Testis (tissue), 3 donors: Measurements from ENCODE around the gene KCNAB3. TPM values are rescaled to one million over a fixed set of nuclear protein-coding genes. Genes with fewer than 3 reads are reported as not detected.

Experiments used
- DNase-seq: peaks from one replicate; pipeline ENCODE4 v3.0.0-alpha.2; 2019
- H3K27ac ChIP-seq, 2 donors: fragments of 200-600 bp; sonication (generic); one replicate each; pipeline ENCODE4 v1.5.1; 2019
- H3K27me3 ChIP-seq: fragments of 200-600 bp; sonication (generic); one replicate; pipeline ENCODE4 v1.5.1; 2019
- H3K36me3 ChIP-seq: fragments of 200-600 bp; sonication (generic); one replicate; pipeline ENCODE4 v1.5.1; 2017; ENCODE audit warnings: low read depth; ENCODE audit errors: missing control alignments
- H3K4me1 ChIP-seq: fragments of 200-600 bp; sonication (generic); one replicate; pipeline ENCODE4 v1.5.1; 2019
- H3K4me3 ChIP-seq, 2 donors: fragments of 200-600 bp; sonication (generic); one replicate each; pipeline ENCODE4 v1.5.1; 2017 to 2019
- H3K9me3 ChIP-seq: fragments of 200-600 bp; sonication (generic); one replicate; pipeline ENCODE4 v1.5.1; 2017
- POLR2A ChIP-seq: fragments of 450-650 bp; IDR thresholded peaks from one replicate; pipeline ENCODE4 v1.6.1; 2017; ENCODE audit warnings: antibody characterized with exemption, mild to moderate bottlenecking, moderate library complexity
- WGBS, 2 donors: methylation state at CpG; one replicate each; pipeline ENCODE4 v1.1.5; 2018; 5-methylcytosine and 5-hydroxymethylcytosine counted together
- intact Hi-C: fragments of 100-400 bp; cut with DNase I; formaldehyde crosslinking; loops from one replicate; pipeline ENCODE4 v1.15.1; 2023; ENCODE audit warnings: low total_unique reads
- polyA plus RNA-seq: library from polyadenylated mRNA; stranded (reverse); fragments of 350-450 nt; fragmentation: Illumina TruSeq; extraction: RNeasy Lipid Tissue Mini Kit (QIAGEN cat#74804); gene quantifications from one replicate; pipeline ENCODE4 v1.2.3, GENCODE V29; 2014; ENCODE audit warnings: low read depth, low replicate concordance; ENCODE audit not compliant: insufficient read depth
- total RNA-seq, 2 donors: library from RNA; depleted of rRNA; stranded (reverse); fragments of >200 nt; gene quantifications; one replicate each; pipeline ENCODE4 v1.2.3, GENCODE V29; 2016
- TF ChIP-seq, protein P1 (sequence below), 3 experiments: fragments of 450-650 bp in 2 of 3; fragments of 200-600 bp in 1 of 3; sonication (generic) in 1 of 3; IDR thresholded peaks; one replicate each; pipeline ENCODE4 v1.5.1; 2016 to 2019; ENCODE audit warnings: antibody characterized with exemption in 3 of 3, mild to moderate bottlenecking in 2 of 3, moderate library complexity in 1 of 3

The KCNAB3 gene
- total and polyA plus RNA-seq, 3 donors from 2014 or later, result 3.3 to 5.2 (median 4.3) TPM

DNA sequence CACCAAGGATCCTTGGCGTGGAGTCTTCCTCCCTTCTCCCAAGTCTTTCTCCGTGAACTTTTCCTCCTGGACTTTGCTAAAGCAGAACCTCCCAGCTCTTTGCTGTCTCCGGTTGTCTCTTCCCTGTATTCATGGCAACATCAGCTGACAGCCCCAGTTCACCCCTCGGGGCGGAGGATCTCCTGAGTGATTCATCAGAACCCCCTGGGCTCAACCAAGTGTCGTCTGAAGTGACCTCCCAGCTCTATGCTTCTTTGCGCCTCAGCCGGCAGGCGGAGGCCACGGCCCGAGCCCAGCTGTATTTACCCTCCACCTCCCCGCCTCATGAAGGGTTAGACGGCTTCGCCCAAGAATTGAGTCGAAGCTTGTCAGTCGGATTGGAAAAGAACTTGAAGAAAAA is 3.3 kb upstream of the KCNAB3 start:
- intact Hi-C loops, result no loop called here

DNA sequence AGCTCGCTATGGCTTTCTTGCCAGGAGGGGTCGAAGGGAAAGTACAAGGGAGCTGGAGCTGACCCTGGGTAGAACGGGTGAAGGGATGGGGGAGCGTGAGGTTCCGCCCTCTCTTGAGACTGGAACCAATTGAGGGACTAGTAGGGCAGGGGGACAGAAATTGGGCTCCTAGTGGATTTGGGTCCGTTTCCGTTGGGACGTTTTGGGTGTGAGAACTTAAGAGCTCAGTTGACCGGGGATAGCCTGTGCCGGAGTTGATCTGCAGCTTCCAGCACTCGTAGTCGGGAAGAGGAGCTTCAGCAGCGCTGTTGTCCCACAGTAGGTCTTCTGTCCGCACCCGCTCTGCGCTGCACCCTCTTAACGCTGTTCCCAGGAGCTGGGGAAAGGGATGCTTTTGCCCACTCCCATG is 2.8 kb upstream of the KCNAB3 start:
- Histone ChIP-seq H3K27ac (peak overlapping the region; percentile 15 to 79), H3K27me3 (no peaks in the 10 kb centered on the region), H3K9me3 (no peaks in the 10 kb centered on the region), H3K4me1 (peaks cover 22% of the 10 kb centered on the region), H3K36me3 (no peaks in the 10 kb centered on the region), H3K4me3 (peak overlapping the region; percentile 78 to 86)
- intact Hi-C loops, result no loop called here
- TF ChIP-seq, protein P1, sequence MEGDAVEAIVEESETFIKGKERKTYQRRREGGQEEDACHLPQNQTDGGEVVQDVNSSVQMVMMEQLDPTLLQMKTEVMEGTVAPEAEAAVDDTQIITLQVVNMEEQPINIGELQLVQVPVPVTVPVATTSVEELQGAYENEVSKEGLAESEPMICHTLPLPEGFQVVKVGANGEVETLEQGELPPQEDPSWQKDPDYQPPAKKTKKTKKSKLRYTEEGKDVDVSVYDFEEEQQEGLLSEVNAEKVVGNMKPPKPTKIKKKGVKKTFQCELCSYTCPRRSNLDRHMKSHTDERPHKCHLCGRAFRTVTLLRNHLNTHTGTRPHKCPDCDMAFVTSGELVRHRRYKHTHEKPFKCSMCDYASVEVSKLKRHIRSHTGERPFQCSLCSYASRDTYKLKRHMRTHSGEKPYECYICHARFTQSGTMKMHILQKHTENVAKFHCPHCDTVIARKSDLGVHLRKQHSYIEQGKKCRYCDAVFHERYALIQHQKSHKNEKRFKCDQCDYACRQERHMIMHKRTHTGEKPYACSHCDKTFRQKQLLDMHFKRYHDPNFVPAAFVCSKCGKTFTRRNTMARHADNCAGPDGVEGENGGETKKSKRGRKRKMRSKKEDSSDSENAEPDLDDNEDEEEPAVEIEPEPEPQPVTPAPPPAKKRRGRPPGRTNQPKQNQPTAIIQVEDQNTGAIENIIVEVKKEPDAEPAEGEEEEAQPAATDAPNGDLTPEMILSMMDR (IDR thresholded peaks at IDR 0.05), result no peak
- TF ChIP-seq POLR2A, result no peak
- WGBS, 2 donors, result 0 to 1% methylated on average over 14 to 17 of the region's 17 CpGs
- DNase-seq, result peak; percentile 47

More for the DNA sequence above, 3.3 kb upstream of the KCNAB3 start:
- no peaks in the 10 kb centered on the region for H3K9me3 ChIP-seq
- peak overlapping the region in 1 of 2 donors; percentile 79 for H3K27ac ChIP-seq
- H3K27me3 ChIP-seq, result no peaks in the 10 kb centered on the region
- 8 to 10% methylated on average over 16 of the region's 16 CpGs for WGBS, 2 donors
- peaks cover 22% of the 10 kb centered on the region for H3K4me1 ChIP-seq
- DNase-seq, result no peak
- H3K36me3 ChIP-seq, result no peaks in the 10 kb centered on the region
- no peak for TF ChIP-seq POLR2A
- TF ChIP-seq, protein P1 (IDR thresholded peaks at IDR 0.05), result no peak
- H3K4me3 ChIP-seq, result peak overlapping the region; percentile 78 to 86

DNA sequence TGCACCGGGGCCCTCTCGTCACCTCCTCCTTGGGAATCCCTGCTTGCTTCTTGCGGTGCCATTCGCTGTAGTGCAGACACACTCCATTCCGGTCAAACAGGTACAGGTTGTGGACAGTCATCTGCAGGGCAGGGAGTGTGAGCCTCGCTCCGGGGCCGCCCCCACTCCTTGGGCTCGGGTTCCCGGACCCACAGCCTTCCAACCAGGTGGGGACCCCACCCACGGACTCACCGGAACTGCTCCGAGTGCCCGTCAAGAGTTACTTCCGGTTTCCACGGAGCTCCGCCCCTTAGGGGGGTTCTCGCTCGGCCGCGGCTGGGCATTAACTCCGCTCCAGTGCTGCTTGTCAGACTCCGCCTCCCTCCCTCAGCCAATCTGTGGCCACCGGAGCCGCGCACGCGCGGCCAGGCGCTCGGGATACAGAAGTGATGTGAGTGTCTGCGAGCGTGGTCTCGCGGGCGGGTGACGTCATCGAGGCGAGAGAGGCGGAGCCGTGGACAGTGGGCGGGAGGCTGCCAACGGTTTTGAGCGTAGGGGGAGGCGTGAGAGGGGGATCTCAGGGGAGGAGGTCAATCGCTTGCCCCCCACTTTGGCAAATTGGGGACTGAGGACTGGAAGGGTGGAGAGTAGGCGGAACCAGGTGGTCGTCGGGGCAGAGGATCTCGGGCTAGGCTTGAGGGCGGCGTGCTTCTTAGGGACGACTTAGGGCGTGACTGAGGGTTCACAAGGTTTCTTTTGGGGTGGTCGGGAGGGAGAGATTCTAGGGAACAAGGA is 2.2 kb upstream of the KCNAB3 start, which contains the start of the genes CNTROB and TRAPPC1:
Gene CNTROB (plus strand): TSS at position 498 of the 774 bp plus-strand sequence. CDS start 874 bp downstream, outside the sequence.
Gene TRAPPC1 (minus strand): TSS at position 238 of the 774 bp plus-strand sequence. CDS start 117 bp downstream, at position 121.
- peak; percentile 100 for DNase-seq
- intact Hi-C loops, result no loop called here

DNA sequence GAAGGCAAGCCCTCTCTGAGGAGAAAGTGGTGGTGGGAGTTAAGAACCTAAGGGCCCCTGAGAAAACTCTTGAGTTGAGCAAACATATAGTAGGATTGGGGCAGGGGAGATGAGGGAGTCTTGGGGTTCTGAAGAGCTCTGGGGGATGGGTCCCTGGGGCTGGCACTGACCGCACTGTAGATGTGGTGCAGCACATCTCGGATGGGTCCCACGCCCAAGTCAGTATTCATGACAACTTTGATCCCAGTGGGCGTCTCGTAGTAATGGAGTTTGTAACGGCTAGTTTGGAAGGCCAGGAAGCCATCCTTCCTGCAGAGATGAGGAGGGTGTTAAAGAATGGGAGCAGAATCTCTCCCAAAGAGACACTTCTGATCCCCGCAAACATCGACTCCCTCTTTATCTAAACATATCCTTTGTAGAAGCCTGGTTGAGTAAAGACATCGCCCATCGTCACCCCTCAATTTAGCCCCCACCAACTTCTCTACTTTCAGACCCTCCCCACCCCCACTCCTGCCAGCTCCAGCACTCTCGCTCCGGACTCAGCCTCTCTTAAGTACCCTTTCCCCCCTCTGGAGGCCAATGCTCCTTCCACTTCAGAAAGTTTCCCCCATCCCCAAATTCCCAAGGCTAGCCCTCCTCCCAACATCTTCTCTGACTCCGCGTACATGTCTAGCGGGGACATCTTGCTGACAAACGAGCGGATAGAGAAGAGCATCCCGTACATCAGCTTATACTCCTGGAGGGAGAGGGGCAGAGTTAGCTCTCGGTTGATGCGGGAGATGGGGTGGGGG is 1.4 kb upstream of the KCNAB3 start:
- Histone ChIP-seq H3K27ac (peak overlapping the region in 1 of 2 donors; percentile 19), H3K27me3 (no peaks in the 10 kb centered on the region), H3K4me1 (peaks cover 22% of the 10 kb centered on the region), H3K9me3 (no peaks in the 10 kb centered on the region), H3K36me3 (no peaks in the 10 kb centered on the region), H3K4me3 (peak overlapping the region; percentile 78 to 86)
- no peak for TF ChIP-seq POLR2A
- TF ChIP-seq, protein P1 (IDR thresholded peaks at IDR 0.05), result no peak
- DNase-seq, result no peak
- 26 to 35% methylated on average over 20 of the region's 20 CpGs for WGBS, 2 donors
- intact Hi-C loops, result no loop called here

More for the DNA sequence above, 2.2 kb upstream of the KCNAB3 start, which contains the start of the genes CNTROB and TRAPPC1:
- TF ChIP-seq POLR2A, result peak; percentile 80
- TF ChIP-seq, protein P1 (IDR thresholded peaks at IDR 0.05), result no peak
- H3K9me3 ChIP-seq, result no peaks in the 10 kb centered on the region
- peak within 1 kb of the TSS; percentile 78 to 86 for H3K4me3 ChIP-seq
- WGBS, 2 donors, result 0% methylated on average over 32 to 55 of the region's 55 CpGs
- peaks cover 22% of the 10 kb centered on the region for H3K4me1 ChIP-seq
- no peaks in the 10 kb centered on the region for H3K27me3 ChIP-seq
- peak within 1 kb of the TSS; percentile 15 to 79 for H3K27ac ChIP-seq
- no peaks in the 10 kb centered on the region for H3K36me3 ChIP-seq
